Left lung (tissue), 10 donors: Measurements from ENCODE around the gene POLA1. TPM values are rescaled to one million over a fixed set of nuclear protein-coding genes. Genes with fewer than 3 reads are reported as not detected.

ENCODE experiments used
- ATAC-seq: fragments of 200-7000 bp; cut with Tn5 transposase; one replicate; pipeline ENCODE4 v1.9.1; 2020; ENCODE audit warnings: moderate library complexity
- DNase-seq, 4 donors: peaks; one replicate each; pipeline ENCODE4 v3.0.0-alpha.2; 2013 to 2020
- H3K27ac ChIP-seq, 2 donors: fragments of 200-600 bp; sonication (generic) in 1 of 2; one replicate each; pipeline versions ENCODE4 v1.5.0 to v1.8.0; 2020 to 2021
- H3K27me3 ChIP-seq, 2 donors: fragments of 200-600 bp; sonication (generic) in 1 of 2; one replicate each; pipeline versions ENCODE4 v1.5.0 to v1.8.0; 2020 to 2021
- H3K36me3 ChIP-seq, 2 donors: fragments of 200-600 bp; sonication (generic) in 1 of 2; one replicate each; pipeline versions ENCODE4 v1.5.0 to v1.8.0; 2020 to 2021
- H3K4me1 ChIP-seq, 2 donors: fragments of 200-600 bp; one replicate each; pipeline ENCODE4 v1.8.0; 2021
- H3K4me3 ChIP-seq, 2 donors: fragments of 200-600 bp; sonication (generic) in 1 of 2; one replicate each; pipeline versions ENCODE4 v1.5.0 to v1.8.0; 2020 to 2021; ENCODE audit warnings: mild to moderate bottlenecking in 1 of 2
- H3K9me3 ChIP-seq, 2 donors: fragments of 200-600 bp; sonication (generic) in 1 of 2; one replicate each; pipeline versions ENCODE4 v1.5.0 to v1.8.0; 2020 to 2021
- intact Hi-C, 2 donors: fragments of 100-400 bp; cut with DNase I; formaldehyde crosslinking; loops; one replicate each; pipeline versions ENCODE4 v1.11.2 to v1.14.2; 2022
- polyA plus RNA-seq, 6 donors: library from polyadenylated mRNA; unstranded; fragments of 120-200 nt; gene quantifications; one replicate each; pipeline ENCODE4 v1.2.1, GENCODE V29; 2013; ENCODE audit not compliant: insufficient read length in 6 of 6
- total RNA-seq, 2 donors: library from RNA; stranded (reverse); fragmentation: NEBNext Ultra II Directional; extraction: Animal tissue kit (Norgen Biotek cat#: 25700); gene quantifications; one replicate each; pipeline ENCODE4 v1.2.1, GENCODE V29; 2021
- TF ChIP-seq, protein P1 (sequence below), 2 donors: fragments of 200-600 bp; sonication (generic) in 1 of 2; IDR thresholded peaks; one replicate each; pipeline versions ENCODE4 v1.5.0 to v1.8.0; 2021; ENCODE audit warnings: antibody characterized with exemption in 2 of 2
- donor health status: DM: no; HTN: yes; CAD: no.
- donor health status: DM: no; HTN: no; CAD: no.

Gene POLA1
- total and polyA plus RNA-seq, 8 donors: 11.0 to 19.6 (median 15.8) TPM

DNA sequence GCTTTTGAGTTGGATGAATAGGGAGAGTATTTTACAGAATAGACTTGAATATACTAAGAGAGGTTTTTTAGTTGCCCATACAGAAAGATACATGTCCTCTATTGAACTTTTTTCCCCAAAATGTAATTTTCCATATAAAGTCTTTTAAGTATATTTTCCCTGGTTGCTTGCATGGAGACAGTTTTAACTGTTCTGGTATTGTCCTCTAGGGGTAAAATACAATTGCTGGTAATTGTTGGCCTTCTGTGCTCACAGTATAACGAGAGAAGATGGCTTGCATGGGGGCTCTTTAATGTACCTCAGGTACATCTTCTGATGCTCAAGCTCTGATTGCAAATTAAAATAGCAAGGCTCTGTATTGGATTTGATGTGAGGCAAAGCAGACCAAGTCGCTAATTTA, 186.0 kb downstream of the POLA1 start:
- H3K27ac ChIP-seq: no peak overlapping the region
- H3K4me1 ChIP-seq: no peaks in the 10 kb centered on the region
- TF ChIP-seq, protein P1, sequence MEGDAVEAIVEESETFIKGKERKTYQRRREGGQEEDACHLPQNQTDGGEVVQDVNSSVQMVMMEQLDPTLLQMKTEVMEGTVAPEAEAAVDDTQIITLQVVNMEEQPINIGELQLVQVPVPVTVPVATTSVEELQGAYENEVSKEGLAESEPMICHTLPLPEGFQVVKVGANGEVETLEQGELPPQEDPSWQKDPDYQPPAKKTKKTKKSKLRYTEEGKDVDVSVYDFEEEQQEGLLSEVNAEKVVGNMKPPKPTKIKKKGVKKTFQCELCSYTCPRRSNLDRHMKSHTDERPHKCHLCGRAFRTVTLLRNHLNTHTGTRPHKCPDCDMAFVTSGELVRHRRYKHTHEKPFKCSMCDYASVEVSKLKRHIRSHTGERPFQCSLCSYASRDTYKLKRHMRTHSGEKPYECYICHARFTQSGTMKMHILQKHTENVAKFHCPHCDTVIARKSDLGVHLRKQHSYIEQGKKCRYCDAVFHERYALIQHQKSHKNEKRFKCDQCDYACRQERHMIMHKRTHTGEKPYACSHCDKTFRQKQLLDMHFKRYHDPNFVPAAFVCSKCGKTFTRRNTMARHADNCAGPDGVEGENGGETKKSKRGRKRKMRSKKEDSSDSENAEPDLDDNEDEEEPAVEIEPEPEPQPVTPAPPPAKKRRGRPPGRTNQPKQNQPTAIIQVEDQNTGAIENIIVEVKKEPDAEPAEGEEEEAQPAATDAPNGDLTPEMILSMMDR (IDR thresholded peaks at IDR 0.05): no peak
- no peaks in the 10 kb centered on the region for H3K27me3 ChIP-seq
- intact Hi-C loops: no loop called here
- H3K9me3 ChIP-seq: no peaks in the 10 kb centered on the region
- no peak for ATAC-seq
- no peak overlapping the region for H3K4me3 ChIP-seq
- H3K36me3 ChIP-seq: no peaks in the 10 kb centered on the region
- DNase-seq: no peak

- no peaks in the 10 kb centered on the region for H3K9me3 ChIP-seq
- intact Hi-C loops: no loop called here
- H3K4me3 ChIP-seq: no peak overlapping the region
- H3K27ac ChIP-seq: no peak overlapping the region
- no peak for DNase-seq
- TF ChIP-seq, protein P1 (IDR thresholded peaks at IDR 0.05): no peak
- H3K4me1 ChIP-seq: no peaks in the 10 kb centered on the region
- ATAC-seq: no peak
- H3K27me3 ChIP-seq: no peaks in the 10 kb centered on the region
- no peaks in the 10 kb centered on the region for H3K36me3 ChIP-seq
Measured at GRCh38 chrX:24886916-24887315, 193.2 kb downstream of the POLA1 start.

DNA sequence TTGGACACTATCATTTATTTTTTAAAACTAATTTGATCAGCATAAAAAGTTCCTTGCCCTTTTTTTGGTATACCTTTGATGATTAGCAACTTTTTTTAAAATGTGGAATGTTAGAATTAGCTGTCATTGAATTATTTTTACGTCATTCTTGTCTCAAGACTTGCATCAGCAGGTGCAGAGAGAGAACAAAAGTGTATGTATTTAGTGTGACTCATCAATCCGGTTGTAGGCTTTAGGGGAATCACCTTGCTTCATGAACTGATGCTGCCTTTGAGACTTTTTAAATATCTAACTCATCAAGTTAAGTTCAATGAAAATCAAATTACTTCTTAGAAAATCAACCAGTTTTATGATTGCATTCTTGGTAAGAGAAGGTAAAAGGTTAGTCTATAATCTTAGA, 197.0 kb downstream of the POLA1 start:
- intact Hi-C loops: no loop called here

GRCh38 chrX:24899391-24899790, 205.7 kb downstream of the POLA1 start:
- Histone ChIP-seq H3K27me3 (no peaks in the 10 kb centered on the region), H3K9me3 (no peaks in the 10 kb centered on the region), H3K36me3 (peaks cover 0 to 6% of the 10 kb centered on the region in 2 donors), H3K27ac (no peak overlapping the region), H3K4me3 (no peak overlapping the region), H3K4me1 (no peaks in the 10 kb centered on the region)
- intact Hi-C loops: no loop called here
- TF ChIP-seq, protein P1 (IDR thresholded peaks at IDR 0.05): no peak
- ATAC-seq (no peak), DNase-seq (peak in 1 of 4 donors; percentile 13)

More for the DNA sequence above, 197.0 kb downstream of the POLA1 start:
- Histone ChIP-seq H3K4me1 (no peaks in the 10 kb centered on the region), H3K36me3 (peaks cover 0 to 6% of the 10 kb centered on the region in 2 donors), H3K27ac (no peak overlapping the region), H3K27me3 (no peaks in the 10 kb centered on the region), H3K4me3 (no peak overlapping the region), H3K9me3 (no peaks in the 10 kb centered on the region)
- ATAC-seq: no peak
- no peak for DNase-seq
- TF ChIP-seq, protein P1 (IDR thresholded peaks at IDR 0.05): no peak

GRCh38 chrX:24900234-24900633, 206.5 kb downstream of the POLA1 start:
- no peaks in the 10 kb centered on the region for H3K9me3 ChIP-seq
- no peak overlapping the region for H3K4me3 ChIP-seq
- TF ChIP-seq, protein P1 (IDR thresholded peaks at IDR 0.05): no peak
- H3K27ac ChIP-seq: no peak overlapping the region
- H3K4me1 ChIP-seq: no peaks in the 10 kb centered on the region
- DNase-seq (no peak), ATAC-seq (no peak)
- intact Hi-C loops: no loop called here
- H3K27me3 ChIP-seq: no peaks in the 10 kb centered on the region
- H3K36me3 ChIP-seq: peaks cover 0 to 4% of the 10 kb centered on the region in 2 donors
